HL-60/S4 treated with retinoic acid at 250 ng/mL for 4 days and 3 days (cell line): Measurements from ENCODE around the gene FAAH.

Source experiments
- in situ Hi-C: fragments of 300-500 bp; cut with MboI; formaldehyde crosslinking; loops from 2 replicates; pipeline ENCODE4 v1.7.0; 2022; ENCODE audit warnings: low sequenced_read_pairs

FAAH gene

DNA sequence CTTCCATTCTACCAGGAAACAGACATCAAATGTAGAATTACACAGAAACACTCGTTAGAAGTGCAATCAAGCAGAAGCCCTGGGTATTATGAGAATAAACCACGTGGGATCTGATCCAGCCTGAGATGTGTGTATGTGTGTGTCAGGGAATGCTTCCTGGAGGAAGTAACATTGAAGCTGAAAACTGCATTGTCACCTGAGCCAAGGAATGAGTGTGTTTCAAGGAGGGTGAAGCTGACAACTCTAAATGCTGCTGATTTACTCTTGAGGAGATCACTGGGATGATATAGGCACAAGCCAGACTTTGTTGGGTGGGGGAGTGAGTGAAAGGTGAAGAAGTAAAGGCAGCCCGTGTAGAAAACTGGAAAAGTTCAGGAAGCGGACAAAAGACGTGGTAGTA, 27.6 kb downstream of the FAAH start:
- in situ Hi-C loops: no loop called here

DNA sequence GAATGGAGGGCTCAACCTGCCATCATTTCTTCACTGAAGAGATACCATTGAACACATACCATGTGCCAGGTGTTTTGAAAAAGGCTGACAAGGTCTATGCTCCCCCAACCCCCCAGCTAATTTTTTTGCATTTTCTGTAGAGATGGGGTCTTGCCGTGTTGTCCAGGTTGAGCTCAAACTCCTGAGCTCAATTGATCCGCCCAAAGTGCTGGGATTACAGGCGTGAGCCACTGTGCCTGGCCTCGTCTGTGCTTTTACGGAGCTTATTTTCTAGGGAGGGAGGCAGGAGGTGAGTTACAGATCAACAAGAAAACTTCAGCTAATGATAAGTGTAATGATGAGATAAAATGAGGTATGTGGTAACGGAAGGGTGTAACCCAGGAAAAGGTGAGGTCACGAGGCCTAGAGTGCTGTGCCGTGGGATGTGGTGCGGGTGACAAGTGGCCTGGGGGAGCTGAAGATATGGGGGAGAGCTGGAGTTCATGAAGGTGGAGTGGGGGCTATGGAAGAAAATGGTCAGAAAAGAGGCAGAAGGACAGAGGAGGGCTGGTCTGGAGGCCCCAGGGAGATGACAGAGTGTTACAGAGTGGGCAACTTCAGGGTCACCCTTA, 28.2 kb downstream of the FAAH start:
- in situ Hi-C loops: no loop called here

DNA sequence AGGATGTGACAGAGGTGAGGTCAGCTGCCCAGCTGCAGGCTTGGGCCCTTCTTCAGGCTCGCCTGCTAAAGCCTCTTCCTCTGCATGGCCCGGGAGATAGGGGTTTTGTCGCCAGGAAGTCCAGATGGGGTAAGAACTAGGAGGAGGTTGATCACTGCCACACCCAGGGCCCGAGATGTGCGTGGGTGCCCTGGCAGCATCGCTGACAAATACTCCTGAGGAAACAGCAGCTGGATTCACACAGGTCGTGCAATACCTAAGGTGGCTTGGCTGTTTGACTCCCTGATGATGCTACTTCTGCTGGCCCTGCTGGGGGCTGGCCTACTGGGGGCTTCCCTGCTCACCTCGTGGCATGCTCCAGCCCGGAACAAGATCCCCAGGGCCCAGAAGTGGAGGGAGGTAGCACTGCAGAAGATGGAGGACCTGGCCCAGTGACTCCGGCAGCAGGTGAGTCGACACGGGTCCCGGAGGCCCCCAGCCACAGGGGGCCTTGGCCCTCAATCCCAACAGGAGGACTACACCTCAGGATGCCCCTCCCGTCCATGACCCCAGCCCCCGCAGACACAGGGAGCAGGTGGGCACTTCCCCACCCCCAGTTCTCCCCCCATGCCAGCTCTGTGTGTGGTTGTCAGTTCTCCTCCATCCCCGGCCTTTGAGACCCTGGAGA, 29.6 kb downstream of the FAAH start:
- in situ Hi-C loops: no loop called here

DNA sequence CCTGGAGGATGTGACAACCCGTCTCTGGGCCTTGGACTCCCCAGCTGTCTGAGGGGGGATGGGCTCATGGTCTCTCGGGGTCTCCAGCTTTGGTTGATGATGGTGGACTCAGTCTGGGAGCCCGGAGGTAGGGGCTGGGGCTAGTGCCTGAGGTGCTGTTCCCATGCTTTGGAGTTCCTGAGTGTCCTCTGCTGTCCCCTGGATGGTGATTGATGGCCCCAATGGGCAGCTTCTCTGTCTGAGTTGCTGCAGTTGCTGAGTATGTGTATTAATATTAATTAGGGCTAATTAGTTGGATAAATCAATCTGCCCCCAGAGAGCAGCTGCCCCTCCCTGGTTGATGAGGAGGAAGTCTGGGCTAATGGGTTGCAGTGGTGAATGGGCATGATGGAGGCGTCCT, 30.6 kb downstream of the FAAH start:
- in situ Hi-C loops: loop anchor here (25.0 kb wide), 1 partner anchor 113 kb away; a partner anchor contains a TSS

DNA sequence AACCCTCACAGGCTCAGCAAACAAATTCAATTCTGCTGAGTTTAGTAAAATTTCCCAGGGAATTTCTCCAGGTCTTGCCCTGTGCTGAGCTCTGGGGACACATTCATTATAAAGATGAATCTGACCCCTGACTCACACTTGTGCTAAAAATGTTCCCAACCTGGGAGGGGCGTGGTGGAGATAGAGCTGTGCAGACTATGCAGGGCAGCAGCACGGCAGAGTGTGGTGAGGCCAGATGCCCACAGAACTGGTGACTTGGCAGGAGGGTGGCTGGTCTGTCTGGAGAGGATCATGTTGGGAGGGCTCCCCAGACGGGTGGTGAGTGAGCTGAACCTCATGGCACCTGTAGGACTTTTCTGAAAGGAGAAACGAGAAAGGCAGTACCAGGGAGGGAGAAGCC, 31.6 kb downstream of the FAAH start:
- in situ Hi-C loops: loop anchor here (25.0 kb wide), 1 partner anchor 112 kb away; a partner anchor contains a TSS

DNA sequence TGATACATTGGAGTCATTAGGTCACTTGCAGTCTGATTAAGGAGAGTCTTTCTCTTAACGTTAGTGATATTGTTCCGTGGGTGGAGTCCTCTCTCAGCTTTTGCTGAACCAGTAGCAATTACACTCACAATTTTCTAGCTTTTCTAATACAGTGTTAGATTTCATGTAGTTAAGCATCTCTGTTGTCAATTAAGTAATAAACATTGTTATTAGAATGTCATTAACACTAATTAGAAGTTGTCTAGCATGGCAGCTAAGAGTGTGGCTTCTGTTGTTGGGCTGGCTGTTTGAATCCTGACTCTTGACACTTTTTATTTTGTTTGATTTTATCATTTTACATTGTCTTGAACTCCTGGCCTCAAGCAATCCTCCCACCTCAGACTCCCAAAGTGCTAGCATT, 33.4 kb downstream of the FAAH start:
- in situ Hi-C loops: loop anchor here (25.0 kb wide), 1 partner anchor 110 kb away; a partner anchor contains a TSS

DNA sequence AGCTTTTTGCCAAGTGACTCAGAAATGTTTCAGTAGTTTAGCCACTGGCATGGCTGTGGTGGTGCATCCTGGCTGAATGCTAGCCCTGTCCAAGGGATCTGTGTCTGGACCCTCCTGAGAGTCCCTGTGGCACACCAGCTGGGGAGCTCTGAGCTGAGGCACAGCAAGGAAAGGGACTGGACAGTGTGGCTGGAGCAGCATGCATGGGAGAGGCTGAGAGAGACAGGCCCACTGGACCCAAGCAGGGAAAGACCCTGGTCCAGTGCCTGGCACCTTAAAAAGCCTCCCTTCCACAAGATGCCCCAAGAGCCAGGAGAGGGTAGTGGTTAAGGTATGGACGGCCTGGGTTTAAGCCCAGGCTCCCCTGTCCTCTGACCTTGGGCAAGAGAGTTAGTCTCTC, 35.3 kb downstream of the FAAH start:
- in situ Hi-C loops: loop anchor here (25.0 kb wide), 1 partner anchor 108 kb away; a partner anchor contains a TSS

DNA sequence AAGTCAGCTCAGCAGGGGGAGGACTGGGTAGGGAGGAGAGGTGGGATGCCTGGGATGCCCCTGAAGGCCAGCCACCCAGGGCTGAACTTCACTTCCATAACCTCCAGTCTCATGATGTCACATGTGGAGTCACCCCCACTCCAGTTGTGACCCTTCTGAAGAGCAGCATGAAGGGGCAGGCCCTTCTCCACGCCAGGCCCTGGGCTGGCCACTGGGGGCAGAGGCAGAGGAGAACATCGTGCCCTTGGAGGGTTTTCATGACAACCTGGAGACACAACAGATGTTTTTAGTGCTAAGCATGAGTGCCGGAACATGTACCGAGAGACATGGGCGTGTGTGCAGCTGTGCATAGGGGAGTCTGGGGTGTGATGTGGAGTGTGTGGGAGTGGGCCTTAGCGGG, 37.6 kb downstream of the FAAH start:
- in situ Hi-C loops: loop anchor here (25.0 kb wide), 1 partner anchor 106 kb away; a partner anchor contains a TSS

DNA sequence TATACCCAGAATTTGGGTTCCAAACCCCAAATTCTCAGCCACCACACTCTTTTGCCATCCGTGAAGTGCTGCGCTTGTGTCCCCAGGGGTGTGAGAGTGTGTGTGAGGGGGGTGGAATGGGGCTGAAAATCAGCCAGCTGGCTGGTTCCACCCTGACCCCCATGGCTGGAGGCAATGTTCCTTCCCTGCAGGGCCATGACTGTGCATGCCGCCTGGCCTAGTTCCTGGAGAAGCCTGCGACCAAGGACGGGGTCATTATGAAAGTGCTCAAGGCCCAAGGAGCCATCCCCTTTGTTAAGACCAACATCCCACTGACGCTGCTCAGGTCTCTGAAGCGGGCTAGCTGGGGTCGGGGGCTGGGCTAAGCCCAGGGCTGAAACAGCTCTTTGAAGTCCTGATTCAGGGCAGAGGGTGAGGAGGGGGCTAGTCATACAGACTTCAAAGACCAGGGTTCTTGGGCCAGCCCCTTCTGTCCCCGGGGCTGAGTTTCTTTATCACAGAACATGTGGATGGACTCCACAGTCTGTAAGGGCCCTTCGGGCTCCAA, 38.7 kb downstream of the FAAH start:
- in situ Hi-C loops: loop anchor here (25.0 kb wide), 1 partner anchor 104 kb away; a partner anchor contains a TSS

DNA sequence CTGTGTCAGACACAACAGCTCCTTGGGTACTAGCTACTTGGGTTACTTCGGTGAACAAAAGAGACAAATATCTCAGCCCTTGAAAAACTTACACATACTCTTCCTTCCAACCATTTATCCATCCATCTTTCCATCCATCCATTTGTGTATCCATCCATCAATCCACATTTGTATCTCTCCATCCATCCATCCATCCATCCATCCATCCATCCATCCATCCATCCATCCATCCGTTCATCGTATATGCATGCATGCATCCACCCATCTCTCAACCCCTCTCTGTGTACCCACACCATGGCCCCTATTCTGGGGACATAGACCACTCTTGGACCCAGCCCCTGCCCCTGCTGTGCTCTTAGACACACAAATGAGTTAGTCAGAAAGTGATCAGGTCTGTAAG, 40.2 kb downstream of the FAAH start:
- in situ Hi-C loops: loop anchor here (25.0 kb wide), 1 partner anchor 103 kb away; a partner anchor contains a TSS

DNA sequence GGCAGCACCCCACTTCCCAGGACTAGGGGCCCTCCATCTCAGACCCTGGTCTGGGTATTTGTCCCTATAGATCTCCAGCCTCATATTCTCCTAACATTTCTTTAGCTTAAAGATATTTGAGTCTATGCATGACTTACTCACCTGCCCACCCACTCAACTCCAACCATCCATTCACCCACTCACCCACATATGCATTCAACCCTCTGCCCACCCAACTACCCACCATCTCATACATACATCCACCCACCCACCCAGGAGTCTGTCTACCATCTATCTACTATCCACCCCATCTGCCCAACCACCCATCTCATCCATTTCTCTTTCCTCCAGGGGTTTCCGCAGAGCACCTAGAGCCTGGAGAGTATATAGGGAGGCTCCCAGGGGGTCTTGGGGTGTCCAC, 42.7 kb downstream of the FAAH start:
- in situ Hi-C loops: loop anchor here (25.0 kb wide), 1 partner anchor 100 kb away; a partner anchor contains a TSS

DNA sequence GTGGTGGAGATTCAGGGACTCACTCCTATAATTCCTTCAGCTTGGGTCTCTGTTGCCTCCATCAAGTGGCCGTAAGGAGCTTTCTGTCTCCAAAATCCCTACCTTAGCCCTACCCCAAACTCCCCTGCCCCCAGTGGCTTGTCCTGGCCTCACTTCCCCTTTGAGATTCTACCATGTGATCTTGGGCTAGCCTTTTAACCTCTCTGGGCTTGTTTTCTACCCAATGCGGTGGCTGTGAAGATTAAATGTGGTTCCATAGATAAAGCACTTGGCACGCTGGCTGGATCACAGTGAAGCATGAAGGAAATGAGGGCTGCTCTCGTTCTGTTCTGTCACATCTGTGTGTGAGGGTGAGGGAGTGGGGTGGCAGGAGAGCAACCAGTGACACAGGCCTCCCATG, 43.6 kb downstream of the FAAH start:
- in situ Hi-C loops: loop anchor here (25.0 kb wide), 1 partner anchor 100 kb away; a partner anchor contains a TSS

DNA sequence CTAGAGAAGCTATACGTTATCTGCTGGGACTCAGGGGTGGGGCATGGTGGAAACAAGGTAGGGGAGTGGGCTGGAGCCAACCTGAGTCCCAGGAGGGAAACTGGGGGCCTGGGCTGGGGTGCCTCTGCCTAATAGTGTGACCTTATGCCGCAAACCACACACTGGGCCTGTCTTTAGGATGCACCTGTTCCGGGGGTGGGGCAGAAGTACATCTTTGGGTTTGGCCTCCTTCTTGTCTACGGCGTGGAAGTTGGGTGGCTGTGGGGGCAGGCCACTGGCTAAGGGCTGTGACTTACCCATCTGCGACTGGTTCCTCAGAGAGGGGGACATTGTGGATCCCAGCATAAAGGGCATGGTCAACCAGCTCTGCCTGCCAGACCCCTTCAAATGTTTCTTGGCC, 44.2 kb downstream of the FAAH start:
- in situ Hi-C loops: loop anchor here (25.0 kb wide), 1 partner anchor 99 kb away; a partner anchor contains a TSS

DNA sequence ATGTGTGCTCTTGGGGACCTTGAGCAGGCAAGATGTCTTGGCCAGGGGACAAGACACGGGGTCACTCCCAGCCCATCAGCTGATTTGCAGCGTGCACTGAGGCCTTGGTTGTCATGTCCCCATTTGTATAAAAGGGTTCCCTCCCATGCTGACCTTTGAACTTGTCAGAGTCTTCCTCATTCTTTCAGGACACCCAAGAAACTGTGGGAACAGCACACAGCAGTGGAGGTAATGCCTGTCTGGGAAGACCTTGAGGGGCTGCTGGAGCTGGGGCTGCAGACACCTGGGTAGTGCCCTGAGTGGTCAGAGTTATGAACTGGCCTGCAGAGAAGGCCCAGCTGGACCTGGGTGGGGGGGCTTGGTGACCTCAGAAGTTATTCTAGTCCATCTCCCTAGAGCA, 46.4 kb downstream of the FAAH start:
- in situ Hi-C loops: loop anchor here (10.0 to 25.0 kb wide), 2 partner anchors 97 to 284 kb away; a partner anchor contains a TSS

DNA sequence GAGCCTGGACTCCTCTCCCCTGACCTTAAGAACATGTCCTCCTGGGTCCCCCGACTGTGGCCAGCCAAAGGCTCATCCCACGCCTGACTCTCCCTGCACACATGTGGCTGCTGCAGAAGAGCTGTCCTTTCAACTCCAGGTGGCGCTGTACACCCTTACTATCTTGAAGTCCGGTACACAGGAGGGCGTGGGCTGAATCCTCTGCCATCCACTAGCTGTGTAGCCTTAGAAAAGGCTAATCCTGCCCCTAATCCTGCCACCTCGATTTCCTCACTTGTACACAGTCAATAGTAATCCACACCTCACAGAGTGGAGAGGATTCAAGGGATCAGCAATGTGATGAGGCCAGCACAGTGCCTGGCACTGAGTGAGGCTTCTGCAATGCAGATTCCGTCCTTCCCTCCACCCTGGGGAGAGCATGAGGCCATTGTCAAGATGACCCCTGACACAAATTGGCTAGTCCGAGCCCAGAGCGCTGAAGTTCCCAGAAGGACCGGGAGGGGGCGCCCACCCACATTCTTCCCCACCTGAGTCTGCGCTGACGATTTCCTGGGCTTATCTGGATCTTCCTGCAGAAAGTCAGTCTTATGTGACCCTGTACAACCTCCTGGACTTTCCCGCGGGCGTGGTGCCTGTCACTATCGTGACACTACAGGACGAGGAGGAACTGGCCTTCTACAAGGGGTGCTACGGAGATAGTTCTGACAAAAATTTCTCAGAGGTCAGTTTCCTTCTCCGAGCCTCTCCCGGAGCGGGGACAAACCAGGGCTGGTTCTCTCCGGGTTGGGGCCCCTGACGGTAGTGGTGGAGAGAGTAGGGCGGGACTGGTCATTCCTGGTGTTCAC, 48.4 kb downstream of the FAAH start:
- in situ Hi-C loops: loop anchor here (10.0 to 25.0 kb wide), 2 partner anchors 95 to 282 kb away; a partner anchor contains a TSS

DNA sequence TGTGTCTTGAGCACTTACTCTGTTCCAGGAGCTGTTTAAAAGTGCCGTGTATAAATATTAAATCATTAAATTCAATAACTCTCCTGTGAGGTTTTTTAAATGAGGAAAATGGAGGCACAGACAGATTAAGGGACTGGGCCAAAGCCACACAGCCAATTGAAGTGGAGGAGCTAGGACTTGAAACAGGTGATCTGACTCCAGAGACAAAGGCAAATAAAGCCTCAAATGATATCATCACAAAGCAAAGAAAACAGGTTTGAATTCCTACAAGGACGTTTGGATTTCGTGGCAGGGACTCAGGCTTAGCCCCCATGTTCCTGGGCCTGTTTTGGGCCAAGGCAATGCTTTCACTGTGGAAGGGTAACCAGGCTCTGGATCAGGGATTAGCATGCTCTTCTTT, 50.3 kb downstream of the FAAH start:
- in situ Hi-C loops: loop anchor here (10.0 to 25.0 kb wide), 2 partner anchors 93 to 280 kb away; a partner anchor contains a TSS

DNA sequence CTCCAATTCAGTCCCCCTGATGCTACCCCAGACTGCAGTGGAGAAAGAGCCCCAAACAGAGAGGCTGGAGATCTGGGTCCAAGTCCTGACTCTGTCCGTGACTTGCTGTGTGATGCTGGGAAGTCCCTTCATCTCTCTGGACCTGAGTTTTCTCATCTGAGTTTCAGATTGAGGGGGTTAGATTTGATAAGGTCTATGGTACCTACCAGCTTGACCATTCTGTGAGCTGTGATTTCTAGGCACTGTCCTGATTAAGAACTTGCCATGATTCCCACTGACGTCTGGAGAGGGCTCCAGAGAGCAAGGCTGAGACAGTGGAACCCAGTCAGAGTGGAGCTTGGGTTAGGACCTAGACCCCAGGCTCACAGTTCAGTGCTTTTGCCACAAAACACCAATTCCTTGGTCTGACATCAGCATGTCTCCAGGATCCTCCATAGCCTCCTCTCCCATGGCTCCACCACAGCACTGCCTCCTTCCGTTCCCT, 51.7 kb downstream of the FAAH start:
- in situ Hi-C loops: loop anchor here (10.0 to 25.0 kb wide), 2 partner anchors 91 to 279 kb away; a partner anchor contains a TSS

DNA sequence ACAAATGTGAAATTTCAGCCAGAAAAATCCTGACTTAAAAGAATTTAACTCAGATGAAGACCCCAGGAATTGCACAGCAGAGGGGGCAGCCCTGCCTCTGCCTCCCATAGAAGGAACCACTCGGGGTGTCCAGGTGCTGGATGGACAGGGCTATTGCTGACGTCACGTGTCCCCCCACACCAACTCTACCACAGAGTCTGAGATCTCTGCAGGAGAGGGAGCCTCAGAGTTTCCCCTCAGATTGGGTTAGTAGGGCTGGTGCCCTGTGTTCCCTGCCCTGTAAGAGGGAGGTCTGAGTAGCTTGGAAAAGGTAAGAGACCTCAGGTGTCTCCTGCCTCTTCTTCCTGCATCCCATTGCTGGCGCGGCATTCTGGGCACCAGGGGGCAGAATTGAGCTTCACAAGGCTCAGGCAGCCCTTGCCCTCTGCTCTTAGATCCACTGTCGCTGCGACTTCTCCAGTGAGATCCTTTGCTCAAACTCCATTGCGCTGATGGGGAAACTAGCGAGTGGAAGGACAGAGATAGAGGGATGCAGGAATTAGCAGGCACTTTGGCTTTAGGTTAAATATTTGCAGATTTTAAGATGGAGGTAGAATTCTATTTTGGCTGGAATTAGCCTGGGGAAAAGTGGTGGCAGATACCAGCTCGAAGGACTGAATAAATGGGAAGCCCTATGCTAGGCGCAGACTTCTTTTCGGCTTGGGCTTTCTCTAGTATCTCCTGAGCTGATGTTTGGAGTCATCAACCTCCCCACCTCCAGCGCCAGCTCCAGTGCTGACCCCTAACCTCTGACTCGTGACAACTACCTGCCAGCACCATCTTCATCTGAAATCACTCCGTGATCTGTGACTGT, 52.8 kb downstream of the FAAH start:
- in situ Hi-C loops: loop anchor here (10.0 to 25.0 kb wide), 2 partner anchors 90 to 278 kb away; a partner anchor contains a TSS

DNA sequence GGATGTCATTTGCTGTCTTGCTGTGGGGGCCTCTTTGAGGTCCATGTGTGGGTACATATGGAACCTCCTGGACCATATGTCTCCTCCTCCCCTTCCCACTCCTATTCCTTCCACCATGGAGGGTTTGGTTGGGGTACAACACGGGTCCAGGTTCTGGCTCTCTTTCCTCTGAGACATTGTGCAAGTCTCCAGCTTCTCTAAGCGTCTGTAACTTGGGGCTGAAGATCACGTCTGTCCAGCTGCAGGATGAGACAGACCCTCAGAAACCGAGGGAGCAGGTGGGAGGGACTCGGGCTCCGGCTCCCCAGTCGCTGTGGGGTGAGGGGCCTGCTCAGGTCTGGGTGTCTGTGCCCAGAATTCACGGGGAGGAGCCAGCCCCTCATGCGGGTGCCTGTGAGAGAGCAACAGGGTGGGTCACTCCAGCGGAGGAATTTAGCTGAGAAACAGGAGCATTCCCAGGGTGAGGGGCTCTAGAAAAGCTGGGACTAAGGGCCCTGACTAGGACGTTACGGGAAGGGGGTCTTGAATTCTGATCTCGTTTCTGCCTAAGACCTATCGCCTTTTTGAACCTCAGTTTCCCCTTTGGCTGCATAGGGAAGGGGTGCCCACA, 53.5 kb downstream of the FAAH start:
- in situ Hi-C loops: loop anchor here (10.0 to 25.0 kb wide), 2 partner anchors 90 to 277 kb away; a partner anchor contains a TSS
